ENCODE measurements around the gene FBXO42.

Gene FBXO42

DNA sequence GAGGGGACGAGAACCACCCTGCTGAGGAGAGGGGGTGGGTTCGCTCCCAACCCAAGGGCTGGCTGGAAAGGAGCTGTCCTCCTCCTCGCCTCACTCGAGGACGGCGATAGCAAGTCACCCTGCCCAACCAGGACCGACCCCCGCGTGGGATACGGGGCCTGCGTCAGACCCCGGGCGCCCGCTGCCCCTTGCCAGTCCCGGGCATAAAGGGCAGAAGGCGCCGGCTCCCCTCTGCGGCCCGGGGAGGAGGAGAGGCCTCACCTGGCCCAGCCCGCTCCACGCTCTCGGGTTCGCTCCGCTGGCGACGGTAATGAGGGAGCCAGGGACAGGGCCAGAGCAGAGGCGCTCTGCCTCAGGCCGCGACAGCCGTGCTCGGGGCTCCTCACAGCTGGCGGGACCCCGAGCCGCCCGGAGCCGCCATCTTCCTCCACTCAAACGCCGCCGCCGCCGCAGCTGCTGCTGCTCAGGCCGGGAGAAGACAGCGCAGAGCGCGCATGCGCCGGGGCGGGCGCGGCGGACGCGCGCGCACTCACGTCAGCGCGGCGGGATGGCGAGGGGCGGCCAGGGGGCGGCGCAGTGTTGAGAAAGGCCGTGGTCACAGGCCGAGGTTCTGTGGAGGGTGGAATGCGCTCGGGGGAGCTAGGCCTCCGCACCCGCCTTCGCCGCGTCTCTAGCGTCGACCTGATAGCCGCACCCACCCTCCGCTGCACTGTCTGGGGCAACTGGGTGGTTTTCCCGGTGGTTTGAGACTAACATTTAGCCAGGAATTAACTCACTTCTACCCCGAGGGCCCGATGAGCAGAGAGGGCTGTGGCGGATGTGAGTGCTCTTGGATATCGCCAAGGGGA is at the start of gene FBXO42:
Gene FBXO42, minus strand, starts transcription at position 487 of the 848 bp plus-strand sequence. CDS start 37,062 bp downstream, outside the sequence.
- peak; percentile 69 for DNase-seq (ENCODE audit: low spot score)

DNA sequence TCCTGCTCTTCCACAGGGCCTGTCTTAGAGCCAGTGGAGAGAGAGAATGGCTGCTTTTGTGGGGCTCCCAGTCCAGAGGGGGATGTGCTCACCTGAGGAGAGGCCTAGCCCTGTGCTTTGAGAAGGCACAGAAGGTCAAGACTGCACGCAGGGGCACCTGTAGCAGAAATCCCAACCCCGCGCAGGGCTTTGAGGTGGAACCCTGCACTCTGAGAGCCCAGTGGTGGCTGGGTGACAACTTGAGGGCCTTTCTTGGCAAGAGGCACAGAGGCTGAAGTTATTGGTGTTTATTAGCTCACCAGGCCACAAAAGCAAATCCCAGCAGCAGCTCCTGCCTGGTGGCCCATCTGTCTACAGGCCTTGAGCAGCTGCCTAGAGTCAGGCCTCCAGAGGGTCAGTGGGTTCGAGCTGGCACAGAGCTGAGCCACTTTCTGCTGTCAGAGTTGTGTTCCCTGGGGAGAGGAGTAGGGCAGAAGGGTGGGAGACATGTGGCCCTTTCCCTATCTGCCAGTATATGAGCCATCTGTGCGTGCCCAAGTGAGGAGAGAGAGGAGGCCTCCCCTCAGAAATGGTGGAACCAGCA is 46.2 kb upstream of the FBXO42 start:
- no peak for DNase-seq (ENCODE audit: low spot score)

DNA sequence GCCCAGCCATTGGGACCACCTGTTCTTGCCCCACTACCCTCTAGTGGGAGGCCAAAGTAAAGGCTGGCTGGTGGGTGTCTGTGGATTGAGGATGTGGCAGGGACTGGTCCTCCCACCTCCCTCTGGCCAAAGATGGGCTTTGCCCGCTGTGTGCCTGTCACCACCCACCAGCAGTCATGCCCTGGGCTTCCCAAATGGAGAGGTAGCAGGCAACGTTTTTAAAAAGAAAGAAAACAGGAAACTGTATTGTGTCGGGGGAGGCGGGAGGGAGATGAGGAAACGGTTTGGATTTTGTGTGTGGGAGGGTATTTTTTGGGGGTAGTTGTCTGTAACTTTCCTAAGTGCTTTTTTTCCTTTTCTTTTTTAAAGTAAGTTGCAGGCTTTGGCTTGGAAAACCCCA is 44.8 kb upstream of the FBXO42 start:
- no peak for DNase-seq (ENCODE audit: low spot score)

- DNase-seq (ENCODE audit: low spot score) = no peak
Measured at GRCh38 chr1:16396591-16396990, 44.3 kb upstream of the FBXO42 start.

DNA sequence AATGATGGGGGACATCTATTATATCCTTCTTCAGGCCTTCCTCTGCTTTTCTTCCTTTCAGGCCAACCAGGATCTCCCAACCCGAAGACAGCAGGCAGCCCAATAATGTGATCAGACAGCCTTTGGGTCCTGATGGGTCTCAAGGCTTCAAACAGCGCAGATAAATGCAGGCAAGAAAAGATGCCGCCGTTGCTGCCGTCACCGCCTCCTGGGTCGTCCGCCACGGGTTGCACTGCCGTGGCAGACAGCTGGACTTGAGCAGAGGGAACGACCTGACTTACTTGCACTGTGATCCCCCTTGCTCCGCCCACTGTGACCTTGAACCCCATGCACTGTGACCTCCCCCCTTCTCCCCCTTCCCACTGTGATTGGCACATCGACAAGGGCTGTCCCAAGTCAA is 42.7 kb upstream of the FBXO42 start:
- DNase-seq (ENCODE audit: low spot score) = no peak

DNA sequence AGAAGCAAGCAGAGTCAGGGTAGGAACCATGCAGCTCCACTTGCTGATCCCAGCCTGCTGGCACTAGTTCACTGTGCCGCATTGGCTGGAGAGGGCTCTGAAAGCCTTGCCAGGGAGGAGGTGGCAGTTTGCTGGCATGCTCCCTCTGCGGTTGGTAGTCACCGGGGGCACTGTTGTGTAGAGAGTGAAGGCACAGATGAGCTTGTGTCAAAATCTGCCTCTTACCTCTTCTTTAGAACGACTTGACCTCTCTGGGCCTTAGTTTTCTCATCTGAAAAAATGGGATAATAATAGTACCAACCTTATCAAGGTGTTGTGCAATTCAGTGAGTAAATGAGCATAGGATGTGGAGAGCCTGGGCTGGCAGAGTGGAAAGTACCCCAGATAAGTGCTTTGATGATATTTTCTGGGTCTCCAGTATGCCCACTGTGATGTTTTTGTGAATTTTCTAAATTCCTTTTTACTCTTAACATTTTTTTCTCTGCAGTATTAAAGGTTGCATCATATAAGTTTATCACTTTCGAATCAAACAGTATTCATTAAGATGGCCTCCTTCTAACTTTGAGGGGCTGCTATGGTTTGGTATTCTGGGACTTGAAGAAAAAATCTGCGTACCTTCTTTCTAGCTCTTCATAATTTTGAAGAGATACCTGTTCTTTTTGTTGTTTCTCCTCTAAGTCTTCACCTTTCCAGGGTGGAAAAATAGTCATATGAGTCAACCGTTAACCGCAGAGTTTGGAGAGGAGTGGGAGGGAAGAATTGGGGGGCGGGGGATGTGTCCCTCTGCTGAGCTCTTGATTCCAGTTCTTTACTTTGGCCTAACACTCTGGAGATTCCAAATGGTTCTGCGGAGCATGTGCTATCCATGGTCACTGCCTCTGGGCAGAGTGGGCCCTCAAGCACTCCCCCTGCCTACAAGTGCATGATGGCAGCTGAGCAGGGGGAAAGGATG is 41.6 kb upstream of the FBXO42 start:
- DNase-seq (ENCODE audit: low spot score) = no peak

DNA sequence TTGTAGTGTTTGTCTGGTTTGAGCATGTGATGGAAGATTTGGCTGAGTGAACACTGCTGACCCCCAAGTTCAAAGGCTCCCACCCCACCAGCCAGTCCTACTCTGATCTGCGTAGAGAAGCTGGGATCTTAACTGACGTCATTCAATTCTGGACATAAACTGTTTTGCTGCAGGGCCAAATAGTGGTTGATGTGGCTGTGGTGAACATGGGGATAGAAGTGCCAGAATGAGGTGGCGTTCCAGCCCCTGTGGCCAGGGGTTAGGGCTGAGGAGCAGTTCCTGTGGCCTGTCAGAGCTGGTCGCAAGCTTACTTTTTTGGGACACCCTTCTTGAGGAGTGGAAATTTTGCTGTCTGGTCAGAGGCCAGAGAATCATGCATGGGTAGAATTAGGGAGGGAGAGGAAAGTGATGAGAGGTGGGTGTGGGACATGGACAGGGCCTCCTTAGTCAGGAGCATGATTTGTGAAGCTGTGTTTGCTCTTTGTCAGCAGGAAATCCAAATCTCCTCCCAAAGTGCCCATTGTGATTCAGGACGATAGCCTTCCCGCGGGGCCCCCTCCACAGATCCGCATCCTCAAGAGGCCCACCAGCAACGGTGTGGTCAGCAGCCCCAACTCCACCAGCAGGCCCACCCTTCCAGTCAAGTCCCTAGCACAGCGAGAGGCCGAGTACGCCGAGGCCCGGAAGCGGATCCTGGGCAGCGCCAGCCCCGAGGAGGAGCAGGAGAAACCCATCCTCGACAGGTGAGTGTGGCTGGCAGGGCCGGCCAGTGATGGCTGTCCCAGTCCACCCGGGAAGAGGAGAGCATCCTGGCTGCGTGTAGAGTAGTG is 40.7 kb upstream of the FBXO42 start:
- no peak for DNase-seq (ENCODE audit: low spot score)

GRCh38 chr1:16391411-16391810 is 39.1 kb upstream of the FBXO42 start:
- DNase-seq (ENCODE audit: low spot score) = no peak

DNA sequence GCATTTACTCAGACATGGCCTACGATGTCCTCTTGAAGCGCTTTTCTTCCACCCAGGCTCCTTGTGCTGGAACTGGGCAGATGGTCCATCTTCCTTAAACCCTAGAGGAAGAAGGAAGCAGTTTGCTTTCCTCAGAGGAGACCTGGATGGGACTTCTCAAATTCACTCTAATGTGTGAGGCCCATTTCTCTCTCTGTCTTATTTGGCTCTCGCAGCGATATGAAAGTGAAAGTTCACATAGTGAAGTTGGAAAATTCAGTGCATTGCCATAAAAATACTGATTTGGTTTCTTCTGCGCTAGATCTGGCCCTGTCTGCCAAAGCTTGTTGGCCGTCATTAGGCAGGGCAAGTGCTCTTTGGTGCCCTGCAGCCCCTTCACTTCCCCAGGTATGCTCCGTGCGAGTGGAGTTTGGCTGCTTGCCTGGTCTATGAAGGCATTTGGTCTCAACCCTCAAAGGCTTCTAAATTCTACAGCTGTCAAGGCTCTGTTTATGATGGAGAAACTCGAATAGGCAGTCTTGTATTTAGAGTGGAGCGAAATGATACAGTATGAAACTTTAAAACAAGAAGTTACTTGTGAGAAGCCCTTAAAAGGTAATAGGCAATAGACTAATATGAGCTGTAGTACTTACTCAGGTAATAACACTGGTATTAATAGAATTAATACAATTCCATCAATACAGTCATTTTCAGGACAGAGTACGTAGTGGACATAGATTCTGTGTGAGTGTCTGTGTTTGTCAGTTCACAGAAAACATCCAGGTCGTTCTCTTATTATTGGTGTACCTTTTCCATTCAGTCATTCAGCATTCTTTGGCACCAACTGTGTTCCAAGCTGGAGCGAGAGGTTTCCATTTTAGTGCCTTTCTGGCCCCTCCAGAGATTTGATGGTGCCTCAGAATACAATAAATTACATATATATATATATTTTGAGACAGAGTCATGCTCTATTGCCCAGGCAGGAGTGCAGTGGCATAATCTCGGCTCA is 35.2 kb upstream of the FBXO42 start:
- DNase-seq (ENCODE audit: low spot score) = no peak

DNA sequence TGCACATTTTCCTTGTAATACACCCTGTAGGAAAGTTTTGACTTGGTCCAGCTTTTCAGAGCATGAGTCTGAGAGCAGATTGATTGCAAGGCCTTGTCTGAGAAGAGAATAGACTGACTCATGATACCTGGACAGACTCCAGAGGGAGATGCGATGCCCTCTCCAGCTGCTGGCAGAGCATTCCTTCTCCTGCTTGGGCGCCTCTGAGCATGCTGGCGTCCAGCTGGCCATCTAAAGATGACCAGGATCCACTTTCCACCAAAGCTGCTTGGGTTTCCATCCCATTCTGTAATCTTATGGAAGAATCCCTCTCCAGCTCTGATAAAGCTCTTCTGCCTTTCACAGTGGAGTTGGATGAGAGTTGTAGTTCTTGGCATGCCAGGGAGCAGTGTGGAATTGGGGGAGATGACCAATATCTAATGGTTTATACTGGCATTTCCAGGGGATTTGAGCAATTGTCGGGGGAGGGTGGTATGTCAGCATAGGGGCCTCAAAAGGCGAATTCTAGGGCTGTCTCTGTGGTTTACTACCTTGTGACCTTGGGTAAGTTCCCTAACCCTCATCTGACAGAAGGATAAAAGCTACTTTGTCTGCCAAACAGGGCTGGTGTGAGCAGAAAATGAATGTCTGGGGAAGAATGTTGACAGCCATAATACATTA is 34.3 kb upstream of the FBXO42 start:
- DNase-seq (ENCODE audit: low spot score) = no peak

DNA sequence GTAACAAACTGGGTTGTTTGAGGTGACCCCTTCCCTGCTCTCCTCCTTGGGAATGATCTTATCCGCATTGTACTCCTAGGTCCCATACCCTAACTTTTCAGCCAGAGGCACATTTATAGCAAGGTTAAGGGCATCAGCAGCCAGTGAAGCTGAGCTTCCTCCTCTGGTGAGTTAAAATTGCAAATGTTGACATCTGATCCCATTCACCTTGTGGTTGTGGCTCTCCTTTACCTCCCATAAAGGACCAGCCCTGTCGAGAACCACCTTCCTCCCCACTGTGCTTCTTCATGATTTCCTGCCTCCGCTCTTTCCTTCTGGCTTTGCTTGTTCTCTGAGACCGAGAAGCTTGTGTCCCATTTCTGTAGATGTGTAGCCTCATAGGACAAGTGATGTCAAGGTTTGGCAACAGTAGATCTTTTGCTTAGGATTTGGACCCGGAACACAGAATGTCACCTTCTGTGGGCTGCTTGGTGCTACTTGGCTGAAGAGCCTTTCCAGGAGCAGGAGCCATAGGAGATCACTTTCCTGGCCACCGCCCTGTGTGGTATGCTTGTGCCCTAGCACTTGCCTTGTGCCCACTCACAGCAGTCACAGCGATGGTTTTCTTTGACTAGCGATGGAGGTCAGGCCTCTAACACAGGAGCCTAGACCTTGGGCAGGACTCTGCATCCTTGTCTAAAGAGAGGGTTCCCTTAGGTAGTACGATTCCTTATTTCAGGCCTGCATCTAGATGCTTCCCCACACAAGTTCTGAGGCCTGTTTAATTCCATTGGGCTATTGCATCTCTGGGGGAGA is 33.6 kb upstream of the FBXO42 start:
- DNase-seq (ENCODE audit: low spot score) = no peak

DNA sequence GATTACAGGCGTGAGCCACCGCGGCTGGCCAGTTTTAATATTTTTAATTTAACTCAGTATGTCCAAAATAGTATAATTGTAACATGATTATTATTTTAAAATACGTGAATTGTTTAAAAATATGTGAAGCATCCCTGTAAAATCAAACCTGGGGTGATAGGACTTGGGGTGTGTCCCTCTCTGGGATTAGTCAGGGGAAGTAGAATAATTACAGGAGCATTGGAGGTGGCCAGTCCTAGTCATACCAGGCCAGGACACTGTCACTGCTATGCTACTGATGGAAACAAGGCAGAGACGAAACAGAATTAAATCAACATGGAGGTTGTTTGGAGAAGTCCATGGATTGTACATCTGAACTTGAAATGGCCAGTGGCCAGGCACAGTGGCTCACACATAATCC is 31.6 kb upstream of the FBXO42 start:
- no peak for DNase-seq (ENCODE audit: low spot score)

- no peak for DNase-seq (ENCODE audit: low spot score)
Measured at GRCh38 chr1:16380868-16381267, 28.6 kb upstream of the FBXO42 start.

DNA sequence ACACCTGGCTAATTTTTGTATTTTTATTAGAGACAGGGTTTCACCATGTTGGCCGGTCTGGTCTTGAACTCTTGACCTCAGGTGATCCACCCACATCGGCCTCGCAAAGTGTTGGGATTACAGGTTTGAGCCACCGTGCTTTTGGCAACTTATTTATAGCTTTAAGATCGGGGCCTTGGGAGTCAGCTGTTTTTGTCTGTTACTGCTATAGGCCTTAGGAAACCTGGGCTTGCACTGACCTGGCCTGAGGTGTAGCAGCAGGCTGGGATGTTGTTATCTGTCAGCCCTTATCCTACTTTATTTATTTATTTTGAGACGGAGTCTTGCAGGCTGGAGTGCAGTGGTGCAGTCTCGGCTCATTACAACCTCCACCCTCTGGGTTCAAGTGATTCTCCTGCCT is 26.2 kb upstream of the FBXO42 start:
- no peak for DNase-seq (ENCODE audit: low spot score)

- DNase-seq (ENCODE audit: low spot score) = no peak
Measured at GRCh38 chr1:16376971-16377370, 24.7 kb upstream of the FBXO42 start.

GRCh38 chr1:16375521-16376340 is 23.5 kb upstream of the FBXO42 start:
- no peak for DNase-seq (ENCODE audit: low spot score)

DNA sequence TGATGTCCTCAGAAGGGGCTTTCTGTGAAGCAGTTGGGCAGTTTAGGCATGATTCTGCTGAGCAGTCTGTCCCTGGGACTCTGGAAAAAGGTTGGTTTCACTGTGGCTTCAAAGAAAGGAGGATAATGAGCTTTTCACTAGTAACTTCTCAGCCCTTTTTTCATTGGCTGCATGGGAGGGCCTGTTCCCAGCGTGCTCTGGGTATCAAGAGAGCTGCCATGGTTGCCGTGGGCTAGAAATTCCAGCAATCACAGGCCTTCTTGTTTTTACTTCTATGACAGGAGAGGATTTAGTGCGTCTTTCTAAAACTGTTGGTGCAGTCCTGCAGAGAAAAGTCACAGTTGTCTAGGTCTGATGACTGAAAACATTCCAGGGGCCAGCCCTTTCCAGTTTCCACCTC is 22.0 kb upstream of the FBXO42 start:
- DNase-seq (ENCODE audit: low spot score) = no peak
